Glutamatergic neuron (in vitro differentiated cells): ENCODE data around the gene SULT1A1. TPM values are rescaled to one million over a fixed set of nuclear protein-coding genes. Genes with fewer than 3 reads are reported as not detected.
"Not testable (repeated sequence)": the region's sequence is repeated elsewhere in the genome, so short reads cannot be mapped to it uniquely, and the experiment has no call there.

Experiments
- DNase-seq: peaks from one replicate; pipeline ENCODE4 v3.0.0; 2022
- H3K27ac Mint-ChIP-seq: one replicate; pipeline ENCODE4 v1.8.0; 2020; ENCODE audit warnings: mild to moderate bottlenecking, mixed read lengths, inconsistent platforms; ENCODE audit not compliant: unreplicated experiment
- H3K27me3 Mint-ChIP-seq: one replicate; pipeline ENCODE4 v1.8.0; 2020; ENCODE audit warnings: mild to moderate bottlenecking, moderate library complexity, mixed read lengths, inconsistent platforms; ENCODE audit not compliant: unreplicated experiment
- H3K36me3 Mint-ChIP-seq: one replicate; pipeline ENCODE4 v1.8.0; 2020; ENCODE audit warnings: mild to moderate bottlenecking, mixed read lengths, inconsistent platforms; ENCODE audit not compliant: unreplicated experiment
- H3K4me1 Mint-ChIP-seq: one replicate; pipeline ENCODE4 v1.8.0; 2020; ENCODE audit warnings: mild to moderate bottlenecking, low read depth, mixed read lengths, inconsistent platforms; ENCODE audit not compliant: unreplicated experiment
- H3K4me3 Mint-ChIP-seq: one replicate; pipeline ENCODE4 v1.8.0; 2020; ENCODE audit warnings: mild to moderate bottlenecking, mixed read lengths, inconsistent platforms; ENCODE audit not compliant: unreplicated experiment
- H3K9me3 Mint-ChIP-seq: one replicate; pipeline ENCODE4 v1.8.0; 2020; ENCODE audit warnings: mild to moderate bottlenecking, moderate library complexity, mixed read lengths, inconsistent platforms; ENCODE audit not compliant: unreplicated experiment
- long read RNA-seq: library from polyadenylated mRNA; unstranded; transcript quantifications from one replicate; pipeline ENCODE4 v2.0.0, GENCODE V29; 2020; ENCODE audit not compliant: unreplicated experiment
- total RNA-seq: library from RNA; stranded (reverse); fragmentation: NEBNext Ultra II Directional; extraction: Animal tissue kit (Norgen Biotek cat#: 25700); gene quantifications from one replicate; pipeline ENCODE4 v1.2.1, GENCODE V29; 2021; ENCODE audit not compliant: unreplicated experiment
- TF ChIP-seq, protein P1 (sequence below): fragments of 200-600 bp; sonication (generic); IDR thresholded peaks from one replicate; pipeline ENCODE4 v1.5.0; 2021; ENCODE audit not compliant: partially characterized antibody, unreplicated experiment

SULT1A1 gene
- 0.54 TPM for total RNA-seq
- long read RNA-seq = 0 reads

GRCh38 chr16:28609631-28610594 lies at the start of gene SULT1A1:
Gene SULT1A1, minus strand, starts transcription at chr16:28610044. Its CDS starts 1,189 bp downstream, at chr16:28608855.
- TF ChIP-seq, protein P1, sequence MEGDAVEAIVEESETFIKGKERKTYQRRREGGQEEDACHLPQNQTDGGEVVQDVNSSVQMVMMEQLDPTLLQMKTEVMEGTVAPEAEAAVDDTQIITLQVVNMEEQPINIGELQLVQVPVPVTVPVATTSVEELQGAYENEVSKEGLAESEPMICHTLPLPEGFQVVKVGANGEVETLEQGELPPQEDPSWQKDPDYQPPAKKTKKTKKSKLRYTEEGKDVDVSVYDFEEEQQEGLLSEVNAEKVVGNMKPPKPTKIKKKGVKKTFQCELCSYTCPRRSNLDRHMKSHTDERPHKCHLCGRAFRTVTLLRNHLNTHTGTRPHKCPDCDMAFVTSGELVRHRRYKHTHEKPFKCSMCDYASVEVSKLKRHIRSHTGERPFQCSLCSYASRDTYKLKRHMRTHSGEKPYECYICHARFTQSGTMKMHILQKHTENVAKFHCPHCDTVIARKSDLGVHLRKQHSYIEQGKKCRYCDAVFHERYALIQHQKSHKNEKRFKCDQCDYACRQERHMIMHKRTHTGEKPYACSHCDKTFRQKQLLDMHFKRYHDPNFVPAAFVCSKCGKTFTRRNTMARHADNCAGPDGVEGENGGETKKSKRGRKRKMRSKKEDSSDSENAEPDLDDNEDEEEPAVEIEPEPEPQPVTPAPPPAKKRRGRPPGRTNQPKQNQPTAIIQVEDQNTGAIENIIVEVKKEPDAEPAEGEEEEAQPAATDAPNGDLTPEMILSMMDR = no peak
- no peak within 1 kb of the TSS for H3K4me3 Mint-ChIP-seq
- no peak within 1 kb of the TSS for H3K27ac Mint-ChIP-seq
- no peaks in the 10 kb centered on the region for H3K4me1 Mint-ChIP-seq
- H3K36me3 Mint-ChIP-seq = no peaks in the 10 kb centered on the region
- no peak for DNase-seq
- H3K9me3 Mint-ChIP-seq = peaks cover 2% of the 10 kb centered on the region
- H3K27me3 Mint-ChIP-seq = peaks cover 2% of the 10 kb centered on the region

DNA sequence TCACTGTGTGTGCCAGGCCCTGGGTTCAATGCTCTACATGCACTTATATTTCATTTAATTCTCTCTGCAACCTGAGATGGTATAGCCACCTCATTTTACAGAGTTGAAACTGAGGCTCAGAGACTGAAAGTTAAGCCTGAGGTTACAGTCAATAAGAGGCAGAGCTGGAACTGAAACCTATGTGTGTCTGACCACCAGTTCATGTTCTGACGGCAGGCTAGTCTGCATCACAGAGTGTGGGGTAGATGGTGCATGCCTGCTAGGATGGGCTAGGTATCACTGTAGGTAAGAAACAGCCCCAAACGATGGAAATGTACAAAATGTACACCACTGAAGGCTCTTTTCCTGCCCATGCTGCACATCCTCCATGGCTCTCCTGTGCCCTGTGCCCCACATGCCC lies 30.1 kb upstream of the SULT1A1 start:
- not testable (repeated sequence) for H3K4me1 Mint-ChIP-seq, H3K4me3 Mint-ChIP-seq, H3K36me3 Mint-ChIP-seq, DNase-seq, H3K27ac Mint-ChIP-seq, H3K9me3 Mint-ChIP-seq, H3K27me3 Mint-ChIP-seq

DNA sequence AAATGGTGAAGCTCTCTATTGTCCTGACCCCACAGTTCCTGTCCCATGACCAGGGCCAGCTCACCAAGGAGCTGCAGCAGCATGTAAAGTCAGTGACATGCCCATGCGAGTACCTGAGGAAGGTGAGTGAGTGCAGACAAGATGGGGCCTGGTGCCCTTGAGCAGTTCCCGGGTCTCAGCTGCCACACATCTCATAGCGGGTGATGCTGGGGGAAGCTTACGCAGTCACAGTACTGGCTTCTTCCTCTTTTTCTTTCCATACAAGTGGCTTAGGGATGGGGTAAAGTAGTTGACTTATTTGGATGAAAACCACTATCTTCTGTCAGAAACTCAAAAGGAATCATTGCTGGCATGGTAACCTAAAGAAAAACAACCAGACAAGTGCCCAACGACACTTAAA lies 28.5 kb upstream of the SULT1A1 start:
- DNase-seq, H3K4me1 Mint-ChIP-seq, H3K36me3 Mint-ChIP-seq, H3K4me3 Mint-ChIP-seq, H3K27me3 Mint-ChIP-seq, H3K9me3 Mint-ChIP-seq, H3K27ac Mint-ChIP-seq: not testable (repeated sequence)

DNA sequence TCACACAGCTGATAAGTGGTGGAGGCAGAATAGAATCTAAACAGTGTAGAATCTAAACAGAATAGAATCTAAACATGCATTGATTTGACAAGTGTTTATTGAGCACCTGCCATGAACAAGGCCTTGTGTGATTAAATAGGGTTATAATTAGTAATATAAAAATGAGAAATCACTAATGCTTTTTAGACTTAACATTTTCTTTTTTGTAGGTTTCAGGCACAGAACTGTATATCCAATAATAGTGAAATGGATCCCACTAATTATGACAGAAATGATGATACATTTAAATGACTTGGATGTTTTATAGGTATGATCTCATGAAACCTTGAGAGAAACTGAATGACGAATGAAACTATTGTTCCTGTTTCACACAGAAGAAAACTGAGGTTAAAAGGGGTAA lies 27.9 kb upstream of the SULT1A1 start, which contains the start of gene NPIPB8:
Gene NPIPB8 (plus strand): TSS at position 301 of the 400 bp plus-strand sequence. CDS start 296 bp downstream, outside the sequence.
- H3K4me1 Mint-ChIP-seq, H3K36me3 Mint-ChIP-seq: not testable (repeated sequence)

DNA sequence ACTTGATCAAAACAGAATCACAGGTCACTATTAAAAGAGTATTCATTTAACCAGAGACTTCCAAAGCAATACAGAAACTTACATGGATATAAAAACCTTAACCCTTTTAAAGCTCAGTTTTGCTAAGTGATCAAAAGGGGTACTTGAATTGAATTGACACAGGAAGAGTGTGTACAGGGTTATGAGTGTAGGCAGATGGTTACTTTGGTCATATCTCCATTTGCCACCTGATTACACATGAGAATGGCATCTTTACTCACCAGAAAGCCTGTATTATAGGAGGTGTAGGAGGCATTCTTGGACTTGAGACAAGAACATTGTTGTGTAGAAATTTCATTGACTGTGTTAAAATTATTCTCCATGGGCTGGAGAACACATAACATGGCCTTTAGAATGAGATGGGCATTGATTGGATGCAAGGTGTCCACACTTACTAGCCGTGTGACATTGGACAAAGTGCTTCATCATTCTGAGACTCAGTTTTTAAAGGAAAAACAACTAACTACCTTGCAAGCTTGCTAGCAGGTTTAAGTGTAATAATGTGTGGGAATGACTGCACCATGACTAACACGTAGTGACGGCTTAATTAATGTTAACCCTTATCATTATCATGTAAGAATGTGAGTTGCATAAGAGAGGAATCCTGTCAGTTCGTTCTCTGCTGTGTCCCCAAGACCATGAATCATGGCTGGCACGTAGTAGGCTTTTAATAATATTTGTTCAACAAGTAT lies 26.4 kb upstream of the SULT1A1 start:
- H3K27me3 Mint-ChIP-seq, DNase-seq, H3K27ac Mint-ChIP-seq, H3K9me3 Mint-ChIP-seq, H3K36me3 Mint-ChIP-seq, H3K4me1 Mint-ChIP-seq, H3K4me3 Mint-ChIP-seq: not testable (repeated sequence)

More for the DNA sequence above, 27.9 kb upstream of the SULT1A1 start, which contains the start of gene NPIPB8:
- H3K27ac Mint-ChIP-seq, DNase-seq, H3K9me3 Mint-ChIP-seq, H3K4me3 Mint-ChIP-seq, H3K27me3 Mint-ChIP-seq: not testable (repeated sequence)

- H3K27ac Mint-ChIP-seq, H3K9me3 Mint-ChIP-seq, H3K4me1 Mint-ChIP-seq, DNase-seq, H3K36me3 Mint-ChIP-seq, H3K4me3 Mint-ChIP-seq, H3K27me3 Mint-ChIP-seq: not testable (repeated sequence)
Measured at GRCh38 chr16:28630905-28631304, 21.1 kb upstream of the SULT1A1 start.

GRCh38 chr16:28623172-28623711 lies 13.4 kb upstream of the SULT1A1 start:
- no peaks in the 10 kb centered on the region for H3K4me1 Mint-ChIP-seq
- TF ChIP-seq, protein P1 = no peak
- DNase-seq = no peak
- peaks cover 2% of the 10 kb centered on the region for H3K27me3 Mint-ChIP-seq
- H3K9me3 Mint-ChIP-seq = no peaks in the 10 kb centered on the region
- no peaks in the 10 kb centered on the region for H3K36me3 Mint-ChIP-seq
- H3K4me3 Mint-ChIP-seq = peak overlapping the region; percentile 52
- H3K27ac Mint-ChIP-seq = no peak overlapping the region

DNA sequence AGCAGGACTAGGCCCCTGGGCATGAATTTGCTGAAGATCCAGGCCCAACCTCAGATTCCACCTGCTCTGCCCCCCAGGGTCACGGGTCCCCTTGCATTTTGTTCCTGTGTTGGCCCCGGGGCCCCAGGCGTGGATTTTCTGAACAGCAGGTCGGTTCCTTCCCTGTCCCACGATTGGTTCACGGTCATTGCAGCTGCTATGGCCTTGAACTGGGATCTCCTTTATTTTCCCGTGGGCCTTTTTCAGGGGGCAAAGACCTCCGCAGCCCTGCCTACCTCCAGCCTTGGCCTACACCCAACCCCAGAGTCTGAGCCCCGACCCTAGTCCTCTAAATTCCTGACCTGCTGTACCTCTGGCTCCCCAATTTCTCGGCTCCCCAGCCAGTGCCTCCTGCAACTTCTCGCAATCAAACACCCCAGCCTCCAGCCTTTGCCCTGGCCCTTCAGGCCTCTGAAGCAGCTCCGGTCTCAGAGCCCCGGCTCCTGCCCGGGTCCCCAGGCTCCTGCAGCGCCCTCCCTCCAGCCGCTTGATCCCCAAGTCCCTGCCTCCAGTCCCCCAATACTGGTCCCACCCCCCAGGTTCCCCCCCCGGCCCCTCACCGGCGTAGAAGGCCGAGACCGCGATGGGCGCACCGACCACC lies 12.8 kb upstream of the SULT1A1 start:
- H3K27me3 Mint-ChIP-seq, H3K4me1 Mint-ChIP-seq, H3K27ac Mint-ChIP-seq, DNase-seq, H3K36me3 Mint-ChIP-seq, H3K9me3 Mint-ChIP-seq, H3K4me3 Mint-ChIP-seq: not testable (repeated sequence)
